B cell (primary cell): ENCODE results near the gene SLC43A2. TPM values are rescaled to one million over a fixed set of nuclear protein-coding genes. Genes with fewer than 3 reads are reported as not detected.

Source experiments
- ATAC-seq: fragments of 200-7000 bp; cut with Tn5 transposase; one replicate; pipeline ENCODE4 v1.10.0; 2021; ENCODE audit warnings: low read depth, mild to moderate bottlenecking, moderate number of reproducible peaks, moderate library complexity
- CTCF ChIA-PET: fragments of 350-600 bp; sonication (Branson Sonifier 250); formaldehyde crosslinking; loops from one replicate; lab custom pipeline; 2021; ENCODE audit warnings: antibody characterized with exemption, inconsistent platforms; lab: Charles Lee
- POLR2A ChIA-PET: fragments of 350-600 bp; sonication (Branson Sonifier 250); formaldehyde crosslinking; loops from one replicate; lab custom pipeline; 2021; ENCODE audit warnings: antibody characterized with exemption; lab: Charles Lee
- DNase-seq: peaks from one replicate; pipeline ENCODE4 v3.0.0; 2013
- H2AFZ ChIP-seq: 2 replicates; pipeline ENCODE4 v1.6.1; 2012; ENCODE audit warnings: mild to moderate bottlenecking, low read depth, low read length; ENCODE audit not compliant: insufficient read depth, poor library complexity, severe bottlenecking
- H3K27ac ChIP-seq, 2 donors: 1 replicate in 1 of 2; 2 replicates in 1 of 2; pipeline ENCODE4 v1.5.1; 2012 to 2013; ENCODE audit warnings: low read length in 2 of 2, mild to moderate bottlenecking in 2 of 2, moderate library complexity in 1 of 2
- H3K27me3 ChIP-seq, 4 experiments: fragments of 200-600 bp in 1 of 4; sonication (generic) in 1 of 4; replicated peaks in 1 of 4; 1 replicate in 2 of 4; 2 replicates in 2 of 4; pipeline versions ENCODE4 v1.6.1 to v1.7.0; 2013 to 2016; ENCODE audit warnings: low read length in 3 of 4, mild to moderate bottlenecking in 2 of 4, mixed read lengths in 1 of 4, moderate library complexity in 1 of 4; ENCODE audit not compliant: insufficient read depth in 4 of 4, control insufficient read depth in 3 of 4; ENCODE audit errors: control extremely low read depth in 1 of 4
- H3K36me3 ChIP-seq, 2 experiments: replicated peaks in 1 of 2; 1 replicate in 1 of 2; 2 replicates in 1 of 2; pipeline versions ENCODE4 v1.6.1 to v1.7.1; 2013; ENCODE audit warnings: low read length in 1 of 2; ENCODE audit not compliant: insufficient read depth in 2 of 2, control insufficient read depth in 1 of 2; ENCODE audit errors: control extremely low read depth in 1 of 2, extremely low read depth in 1 of 2
- H3K4me1 ChIP-seq, 2 donors: fragments of 200-600 bp in 1 of 2; sonication (generic) in 1 of 2; 1 replicate in 1 of 2; 2 replicates in 1 of 2; pipeline versions ENCODE4 v1.5.1 to v1.6.1; 2013 to 2017; ENCODE audit warnings: low read length in 2 of 2; ENCODE audit not compliant: control insufficient read depth in 2 of 2, insufficient read depth in 2 of 2
- H3K4me2 ChIP-seq: replicated peaks from 2 replicates; pipeline ENCODE3; 2012; ENCODE audit warnings: mild to moderate bottlenecking, low read depth, low read length; ENCODE audit not compliant: poor library complexity, severe bottlenecking
- H3K4me3 ChIP-seq, 5 experiments: fragments of 200-600 bp in 1 of 5; sonication (generic) in 1 of 5; 1 replicate in 3 of 5; 2 replicates in 2 of 5; pipeline versions ENCODE4 v1.5.1 to v1.7.0; 2011 to 2016; ENCODE audit warnings: low read length in 4 of 5, mild to moderate bottlenecking in 4 of 5, low read depth in 2 of 5, control low read depth in 1 of 5, moderate library complexity in 1 of 5; ENCODE audit not compliant: insufficient read depth in 1 of 5; ENCODE audit errors: control extremely low read depth in 1 of 5, extremely low read depth in 1 of 5
- H3K79me2 ChIP-seq: fragments of 200-600 bp; sonication (generic); one replicate; pipeline ENCODE4 v1.6.0; 2016; ENCODE audit warnings: low read length; ENCODE audit not compliant: control insufficient read depth, insufficient read depth
- H3K9ac ChIP-seq: fragments of 200-600 bp; sonication (generic); 2 replicates; pipeline ENCODE4 v1.6.1; 2017; ENCODE audit warnings: mild to moderate bottlenecking, low read length, moderate library complexity
- H3K9me3 ChIP-seq, 3 donors: one replicate each; pipeline versions ENCODE4 v1.6.1 to v1.7.1; 2013; ENCODE audit warnings: low read length in 2 of 3; ENCODE audit not compliant: control insufficient read depth in 2 of 3, insufficient read depth in 1 of 3; ENCODE audit errors: control extremely low read depth in 1 of 3
- H4K20me1 ChIP-seq: 2 replicates; pipeline ENCODE4 v1.6.0; 2012; ENCODE audit warnings: mild to moderate bottlenecking, low read length; ENCODE audit not compliant: insufficient read depth, control insufficient read depth, poor library complexity, severe bottlenecking
- H3K27ac Mint-ChIP-seq: one replicate; pipeline ENCODE4 v1.8.0; 2021; ENCODE audit warnings: mixed read lengths
- H3K27me3 Mint-ChIP-seq: one replicate; pipeline ENCODE4 v1.8.0; 2021; ENCODE audit warnings: mixed read lengths
- H3K4me1 Mint-ChIP-seq: one replicate; pipeline ENCODE4 v1.8.0; 2021; ENCODE audit warnings: mixed read lengths
- H3K4me3 Mint-ChIP-seq: one replicate; pipeline ENCODE4 v1.8.0; 2021; ENCODE audit warnings: mixed read lengths
- H3K9me3 Mint-ChIP-seq: one replicate; pipeline ENCODE4 v1.8.0; 2022; ENCODE audit warnings: mixed read lengths; ENCODE audit not compliant: insufficient read depth
- CTCF ChIP-seq: fragments of 200-600 bp; IDR thresholded peaks from one replicate; pipeline ENCODE4 v1.8.0; 2022; ENCODE audit warnings: antibody characterized with exemption, mild to moderate bottlenecking
- EZH2 ChIP-seq: IDR thresholded peaks from 2 replicates; pipeline ENCODE4 v1.6.1; 2012; ENCODE audit warnings: borderline replicate concordance, low read depth, mild to moderate bottlenecking, moderate library complexity, low read length; ENCODE audit not compliant: insufficient read depth, poor library complexity, severe bottlenecking
- WGBS: methylation state at CpG from one replicate; pipeline ENCODE4 v1.1.5; 2013; ENCODE audit warnings: missing lambda C conversion rate; ENCODE audit not compliant: insufficient coverage; 5-methylcytosine and 5-hydroxymethylcytosine counted together
- intact Hi-C: fragments of 100-400 bp; cut with micrococcal nuclease; formaldehyde crosslinking; loops from one replicate; pipeline ENCODE4 v1.10.0; 2022
- polyA plus RNA-seq: library from polyadenylated mRNA; depleted of rRNA; stranded (reverse); fragments of >200 nt; gene quantifications from 2 replicates; pipeline ENCODE4 v1.2.3, GENCODE V29; 2012
- total RNA-seq, 2 donors: library from RNA; stranded (reverse); fragments of 120-200 nt in 1 of 2; gene quantifications; 1 replicate in 1 of 2; 2 replicates in 1 of 2; pipeline versions ENCODE4 v1.2.3 to v1.2.4, GENCODE V29; 2013 to 2022

The SLC43A2 gene
- total and polyA plus RNA-seq, 2 donors (not counting 1 experiment from before 2014, with no cell fraction given) = 26.2 to 204 TPM

DNA sequence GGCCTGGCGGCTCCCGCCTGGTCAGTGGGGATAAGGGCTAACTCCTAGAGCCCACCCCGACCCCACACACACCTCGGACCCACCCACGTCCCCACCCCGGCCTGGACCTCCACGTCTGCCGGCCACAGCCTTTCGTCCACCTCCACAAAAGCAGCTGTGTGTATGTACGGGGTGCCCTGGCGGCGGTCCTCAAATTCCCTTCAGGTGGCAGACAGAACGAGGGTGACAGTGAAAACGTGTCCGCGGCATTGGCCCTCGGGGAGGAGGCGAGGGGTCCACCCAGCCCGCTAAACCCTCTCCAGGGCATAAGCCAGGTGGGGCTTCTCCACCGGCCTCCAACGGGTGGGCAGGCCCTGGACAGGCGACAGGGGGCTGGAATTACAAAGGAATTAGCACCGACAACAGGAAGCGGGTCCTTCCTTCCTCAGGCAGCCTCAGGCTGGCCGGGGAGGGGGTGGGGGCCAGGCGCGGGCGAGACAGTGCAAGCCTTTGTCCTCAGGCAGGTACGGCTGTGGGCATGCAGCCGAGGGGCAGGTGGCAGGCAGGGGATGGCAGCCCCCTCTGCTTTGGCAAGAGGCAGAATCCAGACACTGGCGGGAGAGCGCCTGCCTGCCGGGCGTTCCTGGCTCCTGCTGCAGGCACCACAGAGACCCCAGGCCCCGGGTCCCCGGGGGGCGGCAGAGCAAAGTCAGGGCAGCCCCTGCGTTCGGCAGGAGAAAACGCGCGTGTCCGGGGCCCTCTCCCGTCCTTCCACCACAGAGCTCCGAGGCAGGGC, 53.8 kb downstream of the SLC43A2 start:
- DNase-seq (peak; percentile 44), ATAC-seq (no peak)
- Histone ChIP-seq H3K27me3 (no peaks in the 10 kb centered on the region), H3K36me3 (peaks cover 0 to 4% of the 10 kb centered on the region in 2 experiments), H3K9ac (no peak overlapping the region), H3K9me3 (no peaks in the 10 kb centered on the region), H3K4me3 (no peak overlapping the region), H2AFZ (no peak overlapping the region), H3K4me1 (peaks cover 12 to 32% of the 10 kb centered on the region in 2 donors), H3K4me2 (no peak overlapping the region), H4K20me1 (peaks cover 5% of the 10 kb centered on the region), H3K27ac (no peak overlapping the region), H3K79me2 (no peaks in the 10 kb centered on the region)
- Mint-ChIP-seq H3K9me3 (no peaks in the 10 kb centered on the region), H3K4me1 (peaks cover 17% of the 10 kb centered on the region), H3K27me3 (no peaks in the 10 kb centered on the region), H3K27ac (peak overlapping the region; percentile 63), H3K4me3 (no peak overlapping the region)
- TF ChIP-seq CTCF (peak; percentile 11), EZH2 (no peak)
- 71% methylated on average over 43 of the region's 45 CpGs for WGBS
- POLR2A ChIA-PET = interaction anchor here (0.6 to 5.4 kb wide), 13 partner anchors 12 to 145 kb away, joined by 3 to 127 read pairs (median 5); partner anchors contain the start of genes PITPNA, RILP, SCARF1 and SLC43A2
- CTCF ChIA-PET = interaction anchor here (0.6 to 9.7 kb wide), 35 partner anchors 8 to 1944 kb away, joined by 3 to 326 read pairs (median 5); partner anchors contain the start of genes PITPNA, RILP, SCARF1 and SLC43A2
- intact Hi-C loops = loop anchor here (1.0 kb wide), 2 partner anchors 55 to 74 kb away; partner anchors contain the start of gene RILP
